GM12891 (cell line): ENCODE data around the gene MGAT2.
"Not testable (repeated sequence)": the region's sequence is repeated elsewhere in the genome, so short reads cannot be mapped to it uniquely, and the experiment has no call there.

Experiments used
- DNase-seq: peaks from one replicate; pipeline ENCODE4 v3.0.0; 2011; ENCODE audit warnings: low spot score; ENCODE audit not compliant: insufficient read length
- FAIRE-seq: peaks from 2 replicates; lab custom pipeline; 2011; peaks lifted over from hg19 to GRCh38; lab: Jason Lieb, UNC
- PAX5 ChIP-seq: IDR thresholded peaks from 2 replicates; pipeline ENCODE4 v1.6.1; 2011; ENCODE audit warnings: low read length, moderate library complexity, mild to moderate bottlenecking; ENCODE audit not compliant: insufficient read depth, severe bottlenecking
- POLR2A ChIP-seq: IDR thresholded peaks from 2 replicates; pipeline ENCODE4 v1.6.1; 2011; ENCODE audit warnings: low read depth, low read length, control low read depth
- POLR2AphosphoS5 ChIP-seq: IDR thresholded peaks from 2 replicates; pipeline ENCODE4 v1.6.1; 2011; ENCODE audit warnings: low read depth, low read length, control low read depth
- POU2F2 ChIP-seq: IDR thresholded peaks from 2 replicates; pipeline ENCODE4 v1.6.1; 2011; ENCODE audit warnings: low read depth, mild to moderate bottlenecking, control low read depth, low read length, moderate library complexity
- SPI1 ChIP-seq: IDR thresholded peaks from 2 replicates; pipeline ENCODE4 v1.6.1; 2011; ENCODE audit warnings: low read depth, low read length, control low read depth
- TAF1 ChIP-seq: IDR thresholded peaks from 2 replicates; pipeline ENCODE4 v1.6.1; 2011; ENCODE audit warnings: low read depth, low read length, control low read depth

MGAT2 gene

GRCh38 chr14:49642163-49642562 lies 21.6 kb downstream of the MGAT2 start:
- DNase-seq (no peak), FAIRE-seq (no peak)
- no peak for TF ChIP-seq TAF1
- TF ChIP-seq POU2F2, result no peak
- TF ChIP-seq POLR2A, result no peak
- no peak for TF ChIP-seq PAX5
- TF ChIP-seq POLR2AphosphoS5, result no peak
- TF ChIP-seq SPI1, result no peak

GRCh38 chr14:49653508-49653907 lies 32.9 kb downstream of the MGAT2 start:
- no peak for DNase-seq
- TF ChIP-seq POU2F2 (no peak), TAF1 (no peak), POLR2AphosphoS5 (no peak), POLR2A (no peak), PAX5 (no peak), SPI1 (no peak)
- FAIRE-seq, result no peak

GRCh38 chr14:49654511-49654910 lies 33.9 kb downstream of the MGAT2 start:
- no peak for TF ChIP-seq PAX5
- TF ChIP-seq POLR2AphosphoS5, result no peak
- no peak for TF ChIP-seq POU2F2
- TF ChIP-seq SPI1, result no peak
- no peak for TF ChIP-seq POLR2A
- no peak for TF ChIP-seq TAF1
- FAIRE-seq, result no peak
- no peak for DNase-seq

- not testable (repeated sequence) for FAIRE-seq, DNase-seq
These were observed 36.9 kb downstream of the MGAT2 start for GRCh38 chr14:49657500-49657899.

GRCh38 chr14:49659526-49660455 lies 39.2 kb downstream of the MGAT2 start:
- TF ChIP-seq POU2F2, result no peak
- TF ChIP-seq SPI1, result no peak
- TF ChIP-seq TAF1, result no peak
- TF ChIP-seq POLR2AphosphoS5, result no peak
- TF ChIP-seq PAX5, result no peak
- no peak for TF ChIP-seq POLR2A
- DNase-seq (no peak), FAIRE-seq (no peak)

- no peak for DNase-seq
- FAIRE-seq, result no peak
- no peak for TF ChIP-seq POU2F2
- no peak for TF ChIP-seq POLR2A
- TF ChIP-seq TAF1, result no peak
- TF ChIP-seq SPI1, result peak; percentile 47; the same call in 1 of the 2 replicates
These were observed 49.9 kb downstream of the MGAT2 start for GRCh38 chr14:49670475-49670874.
